ENCODE measurements around the gene EMC1. TPM values are rescaled to one million over a fixed set of nuclear protein-coding genes. Genes with fewer than 3 reads are reported as not detected.
"Not testable (repeated sequence)": the region's sequence is repeated elsewhere in the genome, so short reads cannot be mapped to it uniquely, and the experiment has no call there.

Gene EMC1
- total RNA-seq, 1 donor from 2014 or later: 38.2 TPM

DNA sequence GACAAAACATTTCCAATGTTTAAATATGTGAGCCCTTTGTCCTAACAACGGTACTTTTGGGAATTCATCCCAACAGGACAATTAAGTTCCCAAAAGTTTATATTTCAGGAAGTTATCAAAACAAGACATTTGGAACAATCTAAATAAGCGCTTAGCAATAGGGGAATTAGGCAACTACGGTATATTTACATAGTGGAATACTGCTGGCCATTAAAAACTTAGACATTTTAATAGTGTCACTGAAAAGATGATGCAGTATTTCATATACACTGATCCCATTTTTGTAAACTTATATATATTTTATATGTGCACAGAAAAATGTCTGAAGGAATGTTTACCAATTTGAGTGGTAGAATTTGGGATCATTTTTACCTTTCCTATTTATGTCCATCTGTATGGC is 62.1 kb downstream of the EMC1 start:
- no peak for DNase-seq

DNA sequence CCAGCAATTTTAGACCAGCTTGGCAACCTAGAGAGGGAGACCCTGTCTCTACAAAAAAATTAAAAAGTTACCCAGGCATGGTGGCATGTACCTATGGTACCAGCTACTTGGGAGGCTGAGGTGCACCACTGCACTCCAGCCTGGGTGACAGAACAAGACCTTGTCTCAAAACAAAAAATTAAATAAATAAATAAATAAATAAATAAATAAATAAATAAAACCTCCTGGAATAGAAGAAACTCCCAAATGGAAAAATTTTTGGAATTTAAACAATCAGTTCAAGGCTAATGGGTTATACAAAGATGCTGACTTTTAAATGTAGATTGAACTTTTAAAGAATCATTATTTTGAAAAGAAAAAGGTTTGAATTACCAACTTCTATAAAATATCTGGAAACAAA is 63.5 kb downstream of the EMC1 start:
- no peak for DNase-seq

DNA sequence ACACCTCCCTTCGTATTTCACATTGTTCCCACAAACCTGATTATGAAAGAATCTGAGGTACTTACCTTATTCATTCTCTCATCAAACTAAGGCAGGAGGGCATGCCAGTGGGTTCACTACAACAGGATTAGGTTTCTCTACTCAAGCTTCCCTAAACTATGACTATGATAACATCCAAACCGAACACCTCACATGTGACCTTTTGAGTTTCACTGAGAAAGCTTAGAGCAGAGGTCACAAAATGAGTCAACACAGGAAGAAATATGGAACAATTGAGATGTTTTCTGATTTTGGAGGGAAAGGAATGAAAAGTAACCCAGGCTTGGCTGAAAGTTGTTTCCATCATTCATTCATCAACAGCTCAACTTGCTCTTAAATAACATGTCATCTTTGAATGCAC is 65.3 kb downstream of the EMC1 start:
- no peak for DNase-seq

DNA sequence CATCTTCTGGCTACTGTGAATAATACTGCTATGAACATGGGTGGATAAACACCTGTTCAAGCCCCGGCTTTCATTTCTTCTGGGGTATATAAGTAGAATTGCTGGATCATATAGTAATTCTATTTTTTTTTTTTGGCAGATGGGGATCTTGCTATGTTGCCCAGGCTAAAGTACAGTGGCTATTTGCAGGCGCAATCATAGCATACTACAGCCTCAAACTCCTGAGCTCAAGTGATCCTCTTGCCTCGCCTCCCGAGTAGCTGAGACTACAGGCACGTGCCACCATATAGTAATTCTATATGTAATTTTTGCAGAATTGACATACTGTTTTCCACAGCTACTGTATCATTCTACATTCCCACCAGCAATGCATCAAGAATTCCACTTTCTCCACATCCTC is 69.1 kb downstream of the EMC1 start:
- no peak for DNase-seq

DNA sequence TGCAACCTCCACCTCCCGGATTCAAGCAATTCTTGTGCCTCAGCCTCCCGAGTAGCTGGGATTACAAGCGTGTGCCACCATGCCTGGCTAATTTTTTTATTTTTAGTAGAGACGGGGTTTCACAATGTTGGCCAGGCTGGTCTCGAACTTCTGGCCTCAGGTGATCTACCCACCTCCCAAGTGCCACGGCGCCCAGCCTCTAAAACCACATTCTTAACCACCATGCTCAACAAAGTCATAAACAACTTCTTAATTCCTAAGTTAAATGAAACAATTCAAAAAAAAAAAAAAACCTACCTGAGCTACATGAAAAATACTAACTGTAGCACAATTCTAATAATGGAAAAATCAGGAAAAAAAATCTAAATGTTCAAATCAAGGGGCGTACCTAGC is 71.1 kb downstream of the EMC1 start:
- DNase-seq: not testable (repeated sequence)

DNA sequence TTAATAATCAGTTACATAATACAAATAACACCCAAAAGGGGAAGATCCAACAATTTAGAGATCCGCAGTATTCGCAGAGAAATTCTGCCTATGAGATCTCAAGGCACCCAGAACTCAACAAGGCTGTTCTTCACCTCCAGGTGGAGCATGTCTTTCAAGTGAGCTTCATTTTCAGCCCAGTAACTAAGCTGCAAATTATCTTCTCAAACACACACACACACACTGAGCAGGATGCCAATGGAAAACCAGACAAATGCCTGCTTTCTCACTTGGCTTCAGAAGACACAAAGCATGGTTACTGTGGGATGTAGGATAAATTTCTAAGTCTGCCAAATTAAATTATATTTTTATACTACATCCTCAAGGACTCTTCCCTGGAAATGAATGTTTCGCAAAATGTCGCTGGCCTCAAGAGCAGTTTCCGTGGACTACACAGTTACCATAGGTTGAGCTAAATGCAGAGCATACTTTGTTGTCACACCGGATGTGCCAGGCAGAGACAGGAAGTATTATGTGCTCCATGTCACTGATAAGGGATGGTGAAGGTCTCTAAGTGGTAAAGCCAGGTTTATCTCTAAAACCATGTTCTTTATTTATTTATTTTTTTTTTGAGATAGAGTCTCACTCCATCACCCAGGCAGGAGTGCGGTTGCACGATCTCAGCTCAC is 71.6 kb downstream of the EMC1 start:
- peak; percentile 55 for DNase-seq

DNA sequence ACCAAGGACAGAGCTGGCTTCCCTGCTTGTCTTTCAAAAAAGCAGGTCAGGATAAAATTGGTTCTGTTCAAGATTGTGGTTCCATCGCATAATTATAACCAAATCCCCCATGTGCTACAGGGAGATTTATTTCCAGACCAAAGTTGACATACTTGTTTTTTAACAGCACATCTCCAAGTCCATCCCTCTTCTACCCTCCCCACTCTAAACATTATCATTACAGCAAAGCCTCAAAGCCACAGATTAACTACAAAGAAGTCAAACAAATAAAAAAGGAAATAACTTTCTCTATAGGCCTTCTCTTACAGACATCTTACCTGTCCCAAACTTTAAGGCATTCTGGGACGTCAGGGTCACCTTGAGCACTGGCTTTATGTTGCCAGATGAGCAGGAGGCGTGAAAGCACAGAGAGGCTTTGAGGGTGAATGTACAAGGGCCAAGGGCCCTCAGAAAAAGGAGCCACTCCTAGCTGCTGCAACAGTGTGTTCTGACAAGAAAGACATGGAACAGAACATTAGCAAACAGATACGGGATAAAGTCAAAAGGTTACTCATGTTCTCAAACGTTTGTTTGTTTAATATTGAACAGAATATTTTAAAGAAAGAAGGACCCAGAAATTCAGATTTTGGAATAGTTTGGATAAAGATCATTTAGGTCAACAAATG is 72.5 kb downstream of the EMC1 start:
- no peak for DNase-seq

DNA sequence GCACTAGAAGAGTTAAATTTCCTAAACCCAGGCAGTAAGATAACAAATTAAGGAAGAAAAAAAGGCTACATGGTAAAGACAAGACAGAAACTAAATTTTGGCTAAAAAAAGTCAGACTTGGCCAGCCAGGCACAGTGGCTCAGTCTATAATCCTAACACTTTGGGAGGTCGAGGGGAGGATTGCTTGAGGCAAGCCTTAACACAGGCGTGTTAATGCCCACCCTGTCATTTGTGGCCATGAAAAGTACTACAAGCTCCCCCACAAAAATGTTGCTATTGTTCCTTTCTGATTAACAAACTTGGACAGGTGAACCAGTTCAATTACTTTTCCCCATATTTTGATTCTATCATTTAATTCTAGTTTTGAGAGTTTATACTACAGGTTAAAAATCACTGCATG is 73.5 kb downstream of the EMC1 start:
- no peak for DNase-seq

DNA sequence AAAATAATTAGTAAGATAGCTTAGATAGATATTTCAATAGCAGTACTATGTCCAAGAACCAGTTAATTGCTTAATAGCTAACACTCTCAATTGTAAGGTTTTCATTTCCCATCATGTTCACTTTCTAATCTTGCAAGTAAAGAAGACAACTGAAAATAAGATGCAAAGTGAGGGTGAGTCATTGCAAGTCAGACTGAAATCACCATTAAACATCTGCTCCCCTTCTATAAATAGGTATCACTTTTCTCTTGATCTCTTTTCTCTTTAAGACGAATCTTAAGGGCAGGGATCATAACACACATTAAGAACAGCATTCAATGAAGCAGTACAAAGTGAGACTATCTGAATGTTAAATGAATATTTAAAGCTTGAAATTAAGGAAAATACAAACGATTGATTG is 81.7 kb downstream of the EMC1 start:
- no peak for DNase-seq

DNA sequence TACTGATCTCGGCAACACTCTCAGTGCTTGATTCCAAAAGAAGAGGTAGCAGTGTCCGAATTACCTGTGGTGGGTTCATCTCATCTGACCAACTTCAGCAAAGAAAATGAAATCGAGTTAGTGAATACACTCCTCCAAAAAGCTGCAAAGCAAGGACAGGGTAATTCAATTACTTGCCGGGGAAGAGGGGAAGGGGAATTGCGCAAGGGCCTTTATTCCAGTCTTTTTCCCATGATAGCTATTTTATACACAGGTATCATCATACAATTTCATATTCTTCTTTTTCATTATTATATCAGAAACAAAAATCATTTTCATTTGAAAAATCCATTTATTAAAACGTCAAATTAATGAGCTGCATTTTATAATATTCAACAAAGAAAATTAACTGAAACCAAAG is 84.2 kb downstream of the EMC1 start:
- DNase-seq: no peak

DNA sequence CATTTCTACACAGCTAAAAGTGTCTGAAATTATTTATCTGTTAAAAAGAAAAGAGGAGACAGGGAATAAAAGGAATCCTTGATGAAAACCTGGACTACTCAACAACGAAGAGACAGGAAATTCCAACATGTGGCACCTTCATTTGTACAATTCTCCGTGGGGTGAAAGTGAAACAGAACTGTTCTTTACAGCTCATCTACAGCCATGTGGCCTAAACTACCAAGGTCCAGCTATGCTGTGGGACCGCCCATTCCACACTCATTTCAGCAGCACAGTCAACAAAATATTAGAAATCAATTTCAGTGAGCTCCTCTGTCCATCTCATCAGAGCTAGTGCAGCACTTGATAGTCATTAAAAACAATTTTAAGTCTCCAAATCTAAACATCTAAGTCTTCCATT is 85.3 kb downstream of the EMC1 start:
- no peak for DNase-seq

Other genes starting within 250 kb of the EMC1 start
- 87.6 TPM for gene UBR4, start 41.3 kb downstream of the EMC1 start, total RNA-seq
- gene MRTO4, start 281 bp upstream of the EMC1 start, total RNA-seq: 16.1 TPM
- 1.3 TPM for gene AKR7A3, start 37.2 kb upstream of the EMC1 start, total RNA-seq
- 61.6 TPM for gene AKR7A2, start 60.6 kb upstream of the EMC1 start, total RNA-seq
- gene SLC66A1, start 60.8 kb upstream of the EMC1 start, total RNA-seq: 8.6 TPM
- 140 TPM for gene CAPZB, start 234.0 kb upstream of the EMC1 start, total RNA-seq

All from tongue (tissue), 2 donors.